B cell (primary cell): ENCODE results near the gene PTPRN2. TPM values are rescaled to one million over a fixed set of nuclear protein-coding genes. Genes with fewer than 3 reads are reported as not detected.

Source experiments
- ATAC-seq: fragments of 200-7000 bp; cut with Tn5 transposase; one replicate; pipeline ENCODE4 v1.10.0; 2021; ENCODE audit warnings: low read depth, mild to moderate bottlenecking, moderate number of reproducible peaks, moderate library complexity
- CTCF ChIA-PET: fragments of 350-600 bp; sonication (Branson Sonifier 250); formaldehyde crosslinking; loops from one replicate; lab custom pipeline; 2021; ENCODE audit warnings: antibody characterized with exemption, inconsistent platforms; lab: Charles Lee
- POLR2A ChIA-PET: fragments of 350-600 bp; sonication (Branson Sonifier 250); formaldehyde crosslinking; loops from one replicate; lab custom pipeline; 2021; ENCODE audit warnings: antibody characterized with exemption; lab: Charles Lee
- DNase-seq: peaks from one replicate; pipeline ENCODE4 v3.0.0; 2013
- H2AFZ ChIP-seq: 2 replicates; pipeline ENCODE4 v1.6.1; 2012; ENCODE audit warnings: mild to moderate bottlenecking, low read depth, low read length; ENCODE audit not compliant: insufficient read depth, poor library complexity, severe bottlenecking
- H3K27ac ChIP-seq, 2 donors: 1 replicate in 1 of 2; 2 replicates in 1 of 2; pipeline ENCODE4 v1.5.1; 2012 to 2013; ENCODE audit warnings: low read length in 2 of 2, mild to moderate bottlenecking in 2 of 2, moderate library complexity in 1 of 2
- H3K27me3 ChIP-seq, 4 experiments: fragments of 200-600 bp in 1 of 4; sonication (generic) in 1 of 4; replicated peaks in 1 of 4; 1 replicate in 2 of 4; 2 replicates in 2 of 4; pipeline versions ENCODE4 v1.6.1 to v1.7.0; 2013 to 2016; ENCODE audit warnings: low read length in 3 of 4, mild to moderate bottlenecking in 2 of 4, mixed read lengths in 1 of 4, moderate library complexity in 1 of 4; ENCODE audit not compliant: insufficient read depth in 4 of 4, control insufficient read depth in 3 of 4; ENCODE audit errors: control extremely low read depth in 1 of 4
- H3K36me3 ChIP-seq, 2 experiments: replicated peaks in 1 of 2; 1 replicate in 1 of 2; 2 replicates in 1 of 2; pipeline versions ENCODE4 v1.6.1 to v1.7.1; 2013; ENCODE audit warnings: low read length in 1 of 2; ENCODE audit not compliant: insufficient read depth in 2 of 2, control insufficient read depth in 1 of 2; ENCODE audit errors: control extremely low read depth in 1 of 2, extremely low read depth in 1 of 2
- H3K4me1 ChIP-seq, 2 donors: fragments of 200-600 bp in 1 of 2; sonication (generic) in 1 of 2; 1 replicate in 1 of 2; 2 replicates in 1 of 2; pipeline versions ENCODE4 v1.5.1 to v1.6.1; 2013 to 2017; ENCODE audit warnings: low read length in 2 of 2; ENCODE audit not compliant: control insufficient read depth in 2 of 2, insufficient read depth in 2 of 2
- H3K4me2 ChIP-seq: replicated peaks from 2 replicates; pipeline ENCODE3; 2012; ENCODE audit warnings: mild to moderate bottlenecking, low read depth, low read length; ENCODE audit not compliant: poor library complexity, severe bottlenecking
- H3K4me3 ChIP-seq, 5 experiments: fragments of 200-600 bp in 1 of 5; sonication (generic) in 1 of 5; 1 replicate in 3 of 5; 2 replicates in 2 of 5; pipeline versions ENCODE4 v1.5.1 to v1.7.0; 2011 to 2016; ENCODE audit warnings: low read length in 4 of 5, mild to moderate bottlenecking in 4 of 5, low read depth in 2 of 5, control low read depth in 1 of 5, moderate library complexity in 1 of 5; ENCODE audit not compliant: insufficient read depth in 1 of 5; ENCODE audit errors: control extremely low read depth in 1 of 5, extremely low read depth in 1 of 5
- H3K79me2 ChIP-seq: fragments of 200-600 bp; sonication (generic); one replicate; pipeline ENCODE4 v1.6.0; 2016; ENCODE audit warnings: low read length; ENCODE audit not compliant: control insufficient read depth, insufficient read depth
- H3K9ac ChIP-seq: fragments of 200-600 bp; sonication (generic); 2 replicates; pipeline ENCODE4 v1.6.1; 2017; ENCODE audit warnings: mild to moderate bottlenecking, low read length, moderate library complexity
- H3K9me3 ChIP-seq, 3 donors: one replicate each; pipeline versions ENCODE4 v1.6.1 to v1.7.1; 2013; ENCODE audit warnings: low read length in 2 of 3; ENCODE audit not compliant: control insufficient read depth in 2 of 3, insufficient read depth in 1 of 3; ENCODE audit errors: control extremely low read depth in 1 of 3
- H4K20me1 ChIP-seq: 2 replicates; pipeline ENCODE4 v1.6.0; 2012; ENCODE audit warnings: mild to moderate bottlenecking, low read length; ENCODE audit not compliant: insufficient read depth, control insufficient read depth, poor library complexity, severe bottlenecking
- H3K27ac Mint-ChIP-seq: one replicate; pipeline ENCODE4 v1.8.0; 2021; ENCODE audit warnings: mixed read lengths
- H3K27me3 Mint-ChIP-seq: one replicate; pipeline ENCODE4 v1.8.0; 2021; ENCODE audit warnings: mixed read lengths
- H3K4me1 Mint-ChIP-seq: one replicate; pipeline ENCODE4 v1.8.0; 2021; ENCODE audit warnings: mixed read lengths
- H3K4me3 Mint-ChIP-seq: one replicate; pipeline ENCODE4 v1.8.0; 2021; ENCODE audit warnings: mixed read lengths
- H3K9me3 Mint-ChIP-seq: one replicate; pipeline ENCODE4 v1.8.0; 2022; ENCODE audit warnings: mixed read lengths; ENCODE audit not compliant: insufficient read depth
- CTCF ChIP-seq: fragments of 200-600 bp; IDR thresholded peaks from one replicate; pipeline ENCODE4 v1.8.0; 2022; ENCODE audit warnings: antibody characterized with exemption, mild to moderate bottlenecking
- EZH2 ChIP-seq: IDR thresholded peaks from 2 replicates; pipeline ENCODE4 v1.6.1; 2012; ENCODE audit warnings: borderline replicate concordance, low read depth, mild to moderate bottlenecking, moderate library complexity, low read length; ENCODE audit not compliant: insufficient read depth, poor library complexity, severe bottlenecking
- WGBS: methylation state at CpG from one replicate; pipeline ENCODE4 v1.1.5; 2013; ENCODE audit warnings: missing lambda C conversion rate; ENCODE audit not compliant: insufficient coverage; 5-methylcytosine and 5-hydroxymethylcytosine counted together
- intact Hi-C: fragments of 100-400 bp; cut with micrococcal nuclease; formaldehyde crosslinking; loops from one replicate; pipeline ENCODE4 v1.10.0; 2022
- polyA plus RNA-seq: library from polyadenylated mRNA; depleted of rRNA; stranded (reverse); fragments of >200 nt; gene quantifications from 2 replicates; pipeline ENCODE4 v1.2.3, GENCODE V29; 2012
- total RNA-seq, 2 donors: library from RNA; stranded (reverse); fragments of 120-200 nt in 1 of 2; gene quantifications; 1 replicate in 1 of 2; 2 replicates in 1 of 2; pipeline versions ENCODE4 v1.2.3 to v1.2.4, GENCODE V29; 2013 to 2022

Gene PTPRN2
- total and polyA plus RNA-seq, 2 donors (not counting 1 experiment from before 2014, with no cell fraction given): 2.0 to 5.0 TPM

- Histone ChIP-seq H4K20me1 (no peaks in the 10 kb centered on the region), H3K9me3 (peaks cover 0 to 39% (median 0%) of the 10 kb centered on the region in 3 donors), H3K4me2 (no peak overlapping the region), H3K27ac (no peak overlapping the region), H3K4me1 (peaks cover 8 to 18% of the 10 kb centered on the region in 2 donors), H3K36me3 (no peaks in the 10 kb centered on the region), H3K27me3 (peaks cover 0 to 11% (median 0%) of the 10 kb centered on the region in 4 experiments), H3K4me3 (no peak overlapping the region), H2AFZ (no peak overlapping the region), H3K9ac (no peak overlapping the region), H3K79me2 (no peaks in the 10 kb centered on the region)
- Mint-ChIP-seq H3K27ac (no peak overlapping the region), H3K4me3 (no peak overlapping the region), H3K4me1 (peaks cover 11% of the 10 kb centered on the region), H3K9me3 (no peaks in the 10 kb centered on the region), H3K27me3 (peaks cover 5% of the 10 kb centered on the region)
- ChIA-PET CTCF (no interaction called here), POLR2A (no interaction called here)
- ATAC-seq: no peak
- 95% methylated on average over 13 of the region's 21 CpGs for WGBS
- intact Hi-C loops: no loop called here
- TF ChIP-seq CTCF (no peak), EZH2 (no peak)
- no peak for DNase-seq
These were observed 922.6 kb downstream of the PTPRN2 start for GRCh38 chr7:157664871-157665633.

- Histone ChIP-seq H3K27me3 (peaks cover 0 to 2% (median 0%) of the 10 kb centered on the region in 4 experiments), H3K9ac (no peak overlapping the region), H3K27ac (no peak overlapping the region), H3K4me3 (no peak overlapping the region), H3K79me2 (no peaks in the 10 kb centered on the region), H4K20me1 (no peaks in the 10 kb centered on the region), H3K4me2 (no peak overlapping the region), H3K9me3 (peaks cover 0 to 36% (median 0%) of the 10 kb centered on the region in 3 donors), H3K4me1 (peaks cover 12 to 17% of the 10 kb centered on the region in 2 donors), H2AFZ (no peak overlapping the region), H3K36me3 (no peaks in the 10 kb centered on the region)
- Mint-ChIP-seq H3K4me1 (peaks cover 14% of the 10 kb centered on the region), H3K4me3 (no peak overlapping the region), H3K27me3 (peaks cover 5% of the 10 kb centered on the region), H3K27ac (no peak overlapping the region), H3K9me3 (no peaks in the 10 kb centered on the region)
- ChIA-PET POLR2A (no interaction called here), CTCF (no interaction called here)
- 98% methylated on average over 14 of the region's 14 CpGs for WGBS
- TF ChIP-seq CTCF: no peak
- no peak for TF ChIP-seq EZH2
- ATAC-seq (no peak), DNase-seq (no peak)
- intact Hi-C loops: no loop called here
These were observed 923.6 kb downstream of the PTPRN2 start for GRCh38 chr7:157664034-157664433.
